NCI-H1436 (cell line): ENCODE measurements around the gene MYO3B.
"Not testable (repeated sequence)": the region's sequence is repeated elsewhere in the genome, so short reads cannot be mapped to it uniquely, and the experiment has no call there.

Source experiments
- DNase-seq: peaks from one replicate; lab custom pipeline; 2025; lab: John Stamatoyannopoulos, UW

The MYO3B gene

GRCh38 chr2:170509452-170510193 lies 331.7 kb downstream of the MYO3B start:
- no peak for DNase-seq

GRCh38 chr2:170512266-170512665 lies 334.3 kb downstream of the MYO3B start:
- no peak for DNase-seq

GRCh38 chr2:170514140-170514539 lies 336.2 kb downstream of the MYO3B start:
- no peak for DNase-seq

- DNase-seq, result no peak
Measured at GRCh38 chr2:170517538-170517937, 339.6 kb downstream of the MYO3B start.

GRCh38 chr2:170518911-170519310 lies 341.0 kb downstream of the MYO3B start:
- no peak for DNase-seq

GRCh38 chr2:170521299-170521698 lies 343.4 kb downstream of the MYO3B start:
- DNase-seq, result no peak

- DNase-seq, result no peak
Measured at GRCh38 chr2:170523506-170523905, 345.6 kb downstream of the MYO3B start.

GRCh38 chr2:170524828-170525565 lies 347.1 kb downstream of the MYO3B start:
- DNase-seq, result no peak

- no peak for DNase-seq
Measured at GRCh38 chr2:170525566-170525900, 347.6 kb downstream of the MYO3B start.

- DNase-seq, result peak; percentile 94
Measured at GRCh38 chr2:170530284-170530745, 352.4 kb downstream of the MYO3B start.

GRCh38 chr2:170530803-170531564 lies 353.0 kb downstream of the MYO3B start:
- DNase-seq, result no peak

- DNase-seq, result no peak
Measured at GRCh38 chr2:170531876-170532275, 353.9 kb downstream of the MYO3B start.

- no peak for DNase-seq
Measured at GRCh38 chr2:170533156-170533555, 355.2 kb downstream of the MYO3B start.

GRCh38 chr2:170535552-170535951 lies 357.6 kb downstream of the MYO3B start:
- no peak for DNase-seq

- no peak for DNase-seq
Measured at GRCh38 chr2:170544817-170545216, 366.9 kb downstream of the MYO3B start.

- DNase-seq, result no peak
Measured at GRCh38 chr2:170548304-170548703, 370.4 kb downstream of the MYO3B start.

GRCh38 chr2:170550501-170550900 lies 372.6 kb downstream of the MYO3B start:
- no peak for DNase-seq

- not testable (repeated sequence) for DNase-seq
Measured at GRCh38 chr2:170551899-170552298, 374.0 kb downstream of the MYO3B start.

- no peak for DNase-seq
Measured at GRCh38 chr2:170553748-170554147, 375.8 kb downstream of the MYO3B start.

GRCh38 chr2:170554278-170554955 lies 376.5 kb downstream of the MYO3B start:
- DNase-seq, result no peak

GRCh38 chr2:170562928-170563327 lies 385.0 kb downstream of the MYO3B start:
- no peak for DNase-seq

GRCh38 chr2:170563401-170563800 lies 385.5 kb downstream of the MYO3B start:
- no peak for DNase-seq
